GM18519 (cell line): ENCODE data around the gene TUBGCP6.

Experiments
- ATAC-seq: cut with Tn5 transposase; IDR thresholded peaks from one replicate; pipeline ENCODE4 v1.9.1; 2021; ENCODE audit warnings: mild to moderate bottlenecking, moderate library complexity; ENCODE audit not compliant: unreplicated experiment, low FRiP score

TUBGCP6 gene

DNA sequence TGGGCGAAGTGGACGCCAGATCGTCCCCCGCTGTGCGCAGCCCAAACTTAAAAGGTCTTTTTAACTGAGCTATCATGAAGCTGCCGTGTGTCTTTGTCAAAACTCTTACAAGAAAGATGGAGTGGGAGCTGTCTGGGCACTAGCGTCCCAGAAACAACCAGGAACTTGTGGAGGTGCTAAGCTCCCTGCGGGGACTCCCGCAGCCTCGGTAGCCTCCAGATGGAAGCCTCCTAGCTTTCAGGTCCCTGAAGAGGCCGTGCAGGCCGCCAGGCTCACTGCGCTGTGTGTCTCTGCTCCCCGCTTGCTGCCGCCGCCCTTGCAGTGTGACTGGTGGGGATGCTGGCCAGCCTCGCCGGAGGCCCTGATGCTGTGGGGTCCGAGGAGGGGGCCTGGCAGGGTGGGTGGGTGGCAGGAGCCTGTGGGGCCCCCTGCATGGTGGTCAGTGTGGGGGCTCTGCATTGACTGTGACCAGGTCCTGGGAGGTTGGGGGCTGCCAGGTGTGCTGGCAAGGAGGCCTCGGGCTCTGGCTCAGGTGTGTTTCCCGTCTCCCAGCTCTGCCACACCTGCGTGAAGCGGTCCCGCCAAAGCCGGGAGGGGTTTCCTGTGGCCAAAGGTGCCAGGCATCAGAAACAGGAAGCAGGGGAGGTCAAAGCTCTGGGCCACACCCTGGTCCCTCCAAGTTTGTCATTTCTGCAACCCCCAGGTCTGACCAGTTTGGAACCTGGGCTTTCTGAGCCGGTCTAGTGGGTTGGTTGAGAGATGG, 57.9 kb downstream of the TUBGCP6 start:
- no peak for ATAC-seq

DNA sequence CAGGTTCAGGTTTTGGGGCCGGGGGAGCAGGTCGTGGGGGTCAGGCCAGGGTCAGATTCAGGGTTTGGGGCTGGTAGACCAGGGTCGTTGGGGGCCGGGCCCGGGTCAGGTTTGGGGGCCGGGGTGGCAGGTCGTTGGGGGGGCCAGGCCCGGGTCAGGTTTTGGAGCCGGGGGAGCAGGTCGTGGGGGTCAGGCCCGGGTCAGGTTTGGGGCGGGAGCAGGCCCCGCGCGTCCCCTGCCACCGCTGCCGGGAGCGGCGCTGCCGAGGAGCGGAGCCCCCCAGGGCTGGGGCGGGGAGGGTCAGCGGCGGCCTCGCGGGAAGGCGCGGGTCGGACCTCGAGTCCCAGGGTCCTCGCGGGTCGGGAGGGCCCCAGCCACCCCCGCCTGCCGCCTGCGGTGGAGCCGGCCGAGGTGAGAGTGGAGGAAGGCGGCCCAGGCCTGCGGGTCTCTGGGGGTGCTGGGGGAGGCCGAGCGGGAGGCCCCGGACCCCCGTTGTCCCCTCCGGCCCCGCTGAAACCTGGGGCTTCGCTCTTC, 58.6 kb downstream of the TUBGCP6 start:
- no peak for ATAC-seq

GRCh38 chr22:50185375-50186087, 59.3 kb downstream of the TUBGCP6 start, which contains the start of gene TRABD:
TSS of gene TRABD (plus strand) at chr22:50185913. CDS start at chr22:50193061, 7,148 bp downstream.
- ATAC-seq: no peak

DNA sequence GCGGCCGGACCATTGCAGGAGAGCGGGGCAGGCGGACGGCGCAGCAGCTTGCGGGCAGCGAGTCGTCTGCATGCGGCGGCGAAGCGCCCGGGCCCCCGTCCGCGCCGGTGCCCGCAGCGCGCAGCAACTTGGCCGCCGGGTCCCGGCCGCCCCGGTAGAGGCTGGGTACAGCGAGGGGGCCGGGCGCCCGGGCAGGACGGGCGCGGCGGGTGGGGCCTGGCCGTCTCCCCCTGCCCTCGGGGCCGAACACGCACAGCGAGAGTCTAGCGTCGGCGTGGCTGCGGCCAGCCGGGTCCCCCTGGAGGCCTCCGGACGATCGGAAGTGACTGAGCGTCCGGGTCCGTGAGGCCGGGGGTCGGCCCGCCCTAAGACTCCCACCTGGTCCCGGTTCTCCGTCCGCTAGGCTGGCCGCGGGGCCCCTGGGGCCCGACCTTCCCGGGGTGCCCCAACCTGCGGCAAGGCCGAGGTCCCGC, 59.9 kb downstream of the TUBGCP6 start:
- ATAC-seq: no peak

DNA sequence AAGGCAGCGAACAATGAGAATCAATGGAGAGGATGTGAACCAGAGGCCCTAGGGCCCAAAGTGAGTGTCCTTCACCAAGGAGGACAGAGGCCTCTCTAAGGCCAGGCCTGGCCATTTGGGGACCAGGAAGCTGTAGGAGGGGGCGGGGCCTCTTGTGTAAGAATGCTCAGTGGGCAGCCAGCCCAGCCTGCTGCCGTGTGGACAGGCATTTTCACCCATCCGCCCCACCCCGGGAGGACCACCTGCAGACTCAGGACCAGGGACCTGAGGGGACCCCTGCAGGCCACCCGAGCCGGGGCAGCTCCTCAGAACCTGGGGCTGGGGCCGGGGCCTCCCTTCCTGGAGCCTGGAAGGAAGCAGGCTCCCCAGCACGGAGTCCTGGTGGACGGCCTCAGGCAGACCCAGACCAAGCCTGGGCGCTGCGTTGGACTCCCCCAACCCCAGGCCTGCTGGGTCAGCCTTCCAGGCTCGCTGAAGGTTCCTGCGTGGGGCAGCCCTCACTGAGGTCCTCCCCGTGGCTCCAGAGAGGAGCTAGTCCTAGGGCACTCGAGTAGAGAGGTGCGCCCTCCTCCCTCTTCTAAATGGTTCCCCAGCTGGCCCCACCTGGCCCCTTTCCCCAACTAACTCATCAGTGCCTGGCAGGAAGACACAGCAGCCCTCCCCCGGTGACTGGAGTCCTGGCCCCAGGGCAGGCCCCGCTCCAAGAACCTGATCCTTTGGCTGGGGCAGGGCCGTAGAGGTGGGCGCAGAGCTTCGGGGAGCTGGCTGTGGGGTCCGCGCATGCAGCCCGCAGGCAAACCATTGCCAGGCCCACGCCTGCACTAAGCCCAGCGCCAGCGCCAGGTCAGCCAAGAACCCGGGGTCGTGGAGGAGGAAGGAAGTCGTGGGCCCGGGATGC, 60.6 kb downstream of the TUBGCP6 start:
- ATAC-seq: no peak

DNA sequence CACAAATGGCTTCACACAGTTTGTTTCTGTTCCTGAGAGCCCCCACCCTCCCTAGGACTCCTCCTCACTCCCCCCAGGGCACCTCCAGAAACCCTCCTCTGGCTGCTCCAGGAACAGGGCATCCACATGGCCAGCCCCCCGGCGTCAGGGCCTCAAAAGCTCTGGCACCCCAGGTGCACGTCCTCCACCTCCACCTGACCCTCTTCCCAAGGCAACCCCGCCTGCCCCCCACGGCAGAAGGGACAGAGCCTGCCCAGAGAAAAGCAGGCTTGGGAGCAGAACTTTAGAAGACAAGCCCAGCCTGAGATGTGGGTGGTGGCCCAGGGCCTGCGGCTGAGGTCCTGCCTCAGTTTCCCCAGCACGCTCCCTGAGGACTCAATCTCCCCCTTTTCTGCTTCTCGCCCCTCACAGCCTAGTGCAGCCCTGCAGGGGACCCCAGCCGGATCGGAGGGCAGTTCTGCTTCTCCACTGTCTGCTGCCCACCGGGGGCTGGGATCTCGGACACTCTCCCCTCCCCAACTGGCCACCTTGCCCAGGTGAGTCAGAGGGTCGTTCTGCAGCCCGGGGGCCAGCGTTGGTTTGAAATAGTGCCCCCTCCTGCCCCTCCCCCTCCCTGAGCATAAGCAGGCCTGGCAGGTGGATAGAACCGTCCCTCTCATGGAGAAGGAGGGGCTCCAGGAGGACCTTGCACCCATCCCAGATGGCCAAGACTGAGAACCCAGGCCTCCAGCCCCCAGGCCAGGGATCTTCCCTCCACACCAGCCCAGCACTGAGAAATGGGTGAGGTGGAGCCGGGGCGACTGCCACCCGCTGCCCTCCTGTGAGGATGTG, 61.5 kb downstream of the TUBGCP6 start:
- no peak for ATAC-seq

GRCh38 chr22:50182176-50183081, 62.4 kb downstream of the TUBGCP6 start:
- no peak for ATAC-seq

DNA sequence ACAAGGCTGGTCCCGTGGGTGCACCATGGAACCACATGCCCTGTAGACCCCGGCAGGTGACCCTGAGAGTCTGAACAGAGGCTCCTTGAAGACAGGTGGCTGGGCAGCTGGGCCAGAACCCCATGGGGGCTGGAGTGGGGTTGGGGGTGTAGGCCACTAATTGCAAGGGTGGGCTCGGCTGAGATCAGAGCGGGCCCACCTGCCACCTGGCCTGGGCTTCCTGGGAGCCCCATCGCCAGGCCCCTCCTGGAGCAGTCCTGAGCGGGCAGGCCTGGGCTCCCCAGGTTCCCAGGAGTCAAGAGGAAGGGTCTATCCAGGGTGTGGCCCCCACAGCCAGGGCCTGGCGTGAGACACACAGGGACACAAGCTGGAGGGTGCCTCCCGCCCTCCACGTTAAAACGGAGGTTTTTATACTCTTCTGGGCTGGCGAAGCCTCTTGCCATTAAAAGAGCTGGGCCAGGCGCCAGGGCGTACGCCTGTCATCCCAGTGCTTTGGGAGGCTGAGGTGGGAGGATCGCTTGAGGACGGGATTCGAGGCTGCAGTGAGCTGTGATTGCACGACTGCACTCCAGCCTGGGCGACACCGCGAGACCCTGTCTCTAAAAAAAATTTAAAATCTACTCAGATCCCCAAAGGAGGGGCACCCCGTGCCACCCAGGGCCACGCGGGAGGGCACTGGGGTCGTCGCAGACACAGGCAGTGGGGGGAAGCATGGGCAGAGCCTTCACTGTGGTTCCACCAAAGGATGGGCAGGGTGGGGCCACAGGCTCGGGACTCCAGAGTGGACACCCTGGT, 63.9 kb downstream of the TUBGCP6 start:
- ATAC-seq: no peak

- ATAC-seq: no peak
Observed at GRCh38 chr22:50179937-50180726, 64.7 kb downstream of the TUBGCP6 start.

- no peak for ATAC-seq
Observed at GRCh38 chr22:50178871-50179869, 65.7 kb downstream of the TUBGCP6 start.

- no peak for ATAC-seq
Observed at GRCh38 chr22:50178471-50178864, 66.4 kb downstream of the TUBGCP6 start.

DNA sequence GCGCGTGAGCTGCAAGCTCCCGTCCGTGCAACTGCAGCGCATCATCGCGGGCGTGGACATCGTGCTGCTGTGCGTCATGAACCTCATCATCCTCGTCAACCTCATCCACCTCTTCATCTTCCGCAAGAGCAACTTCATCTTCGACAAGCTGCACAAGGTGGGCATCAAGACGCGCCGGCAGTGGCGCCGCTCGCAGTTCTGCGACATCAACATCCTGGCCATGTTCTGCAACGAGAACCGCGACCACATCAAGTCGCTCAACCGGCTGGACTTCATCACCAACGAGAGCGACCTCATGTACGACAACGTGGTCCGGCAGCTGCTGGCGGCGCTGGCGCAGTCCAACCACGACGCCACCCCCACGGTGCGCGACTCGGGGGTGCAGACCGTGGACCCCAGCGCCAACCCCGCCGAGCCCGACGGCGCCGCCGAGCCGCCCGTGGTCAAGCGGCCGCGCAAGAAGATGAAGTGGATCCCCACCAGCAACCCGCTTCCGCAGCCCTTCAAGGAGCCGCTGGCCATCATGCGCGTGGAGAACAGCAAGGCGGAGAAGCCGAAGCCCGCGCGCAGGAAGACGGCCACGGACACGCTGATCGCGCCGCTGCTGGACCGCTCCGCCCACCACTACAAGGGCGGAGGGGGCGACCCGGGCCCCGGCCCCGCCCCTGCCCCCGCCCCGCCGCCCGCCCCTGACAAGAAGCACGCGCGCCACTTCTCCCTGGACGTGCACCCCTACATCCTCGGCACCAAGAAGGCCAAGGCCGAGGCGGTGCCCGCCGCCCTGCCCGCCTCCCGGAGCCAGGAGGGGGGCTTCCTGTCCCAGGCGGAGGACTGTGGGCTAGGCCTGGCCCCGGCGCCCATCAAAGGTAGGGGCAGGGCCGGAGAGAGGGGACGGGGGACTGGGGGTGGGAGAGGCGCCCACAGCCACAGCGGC, 67.0 kb downstream of the TUBGCP6 start:
- ATAC-seq: no peak

GRCh38 chr22:50176850-50177536, 67.8 kb downstream of the TUBGCP6 start:
- ATAC-seq: no peak
